AG09319 (cell line): ENCODE results near the gene TBC1D7.

Experiments used
- DNase-seq: peaks from one replicate; pipeline ENCODE4 v3.0.0-alpha.2; 2010; ENCODE audit warnings: low read depth; ENCODE audit errors: extremely low read depth
- CTCF ChIP-seq: IDR thresholded peaks from 2 replicates; pipeline ENCODE4 v1.5.1; 2011; ENCODE audit warnings: low read depth, mild to moderate bottlenecking, inconsistent platforms, low read length, moderate library complexity

The TBC1D7 gene

GRCh38 chr6:13315896-13316295, 12.4 kb downstream of the TBC1D7 start:
- DNase-seq = no peak
- TF ChIP-seq CTCF = no peak

- no peak for DNase-seq
- TF ChIP-seq CTCF = no peak
These were observed 13.5 kb downstream of the TBC1D7 start for GRCh38 chr6:13314806-13315205.

- no peak for DNase-seq
- TF ChIP-seq CTCF = no peak
These were observed 17.2 kb downstream of the TBC1D7 start for GRCh38 chr6:13311155-13311554.

GRCh38 chr6:13308332-13308731, 20.0 kb downstream of the TBC1D7 start:
- DNase-seq = no peak
- no peak for TF ChIP-seq CTCF

- no peak for DNase-seq
- TF ChIP-seq CTCF = no peak
These were observed 20.8 kb downstream of the TBC1D7 start for GRCh38 chr6:13307508-13307995.

GRCh38 chr6:13305791-13306190, 22.5 kb downstream of the TBC1D7 start:
- DNase-seq = no peak
- no peak for TF ChIP-seq CTCF

GRCh38 chr6:13305288-13305687, 23.0 kb downstream of the TBC1D7 start:
- no peak for DNase-seq
- no peak for TF ChIP-seq CTCF
